ENCODE measurements around the gene NPW. TPM values are rescaled to one million over a fixed set of nuclear protein-coding genes. Genes with fewer than 3 reads are reported as not detected.

The NPW gene
- total RNA-seq, 4 donors from 2014 or later: 0.48 TPM; not detected in 3

DNA sequence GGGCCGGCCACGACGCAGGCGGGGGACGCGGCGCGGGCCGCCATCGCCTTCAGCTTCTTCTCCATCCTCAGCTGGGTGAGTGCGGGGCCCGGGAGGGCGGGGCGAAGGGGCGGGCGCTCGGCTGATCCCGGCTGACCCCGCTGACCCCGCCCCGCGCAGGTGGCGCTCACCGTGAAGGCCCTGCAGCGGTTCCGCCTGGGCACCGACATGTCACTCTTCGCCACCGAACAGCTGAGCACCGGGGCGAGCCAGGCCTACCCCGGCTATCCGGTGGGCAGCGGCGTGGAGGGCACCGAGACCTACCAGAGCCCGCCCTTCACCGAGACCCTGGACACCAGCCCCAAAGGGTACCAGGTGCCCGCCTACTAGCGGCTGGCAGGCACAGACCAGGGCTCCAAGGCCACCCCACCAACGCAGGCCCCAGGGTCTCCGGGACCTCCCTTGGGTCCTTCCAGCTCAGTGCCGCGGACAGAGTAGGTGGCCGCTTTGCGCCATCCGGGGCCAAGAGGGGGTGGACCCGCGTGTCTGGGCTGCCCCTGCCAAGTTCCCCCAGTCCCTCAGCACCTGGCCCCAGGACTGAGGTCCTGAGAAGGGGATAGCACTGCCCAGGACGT, 26.8 kb upstream of the NPW start:
- peak overlapping the region in 1 of 4 donors; percentile 58 for H3K4me3 ChIP-seq
- WGBS, 2 donors: 60 to 100% methylated on average over 1 to 2 of the region's 50 CpGs
- H3K27ac ChIP-seq: peak overlapping the region in 3 of 4 donors; percentile 9 to 41 (median 29)
- H3K4me1 ChIP-seq: peaks cover 31 to 73% (median 33%) of the 10 kb centered on the region in 3 donors
- H3K36me3 ChIP-seq: peaks cover under 1 to 18% (median under 1%) of the 10 kb centered on the region in 3 donors
- DNase-seq: no peak
- H3K9me3 ChIP-seq: peaks cover 0 to 6% (median 0%) of the 10 kb centered on the region in 3 donors
- TF ChIP-seq, protein P1, sequence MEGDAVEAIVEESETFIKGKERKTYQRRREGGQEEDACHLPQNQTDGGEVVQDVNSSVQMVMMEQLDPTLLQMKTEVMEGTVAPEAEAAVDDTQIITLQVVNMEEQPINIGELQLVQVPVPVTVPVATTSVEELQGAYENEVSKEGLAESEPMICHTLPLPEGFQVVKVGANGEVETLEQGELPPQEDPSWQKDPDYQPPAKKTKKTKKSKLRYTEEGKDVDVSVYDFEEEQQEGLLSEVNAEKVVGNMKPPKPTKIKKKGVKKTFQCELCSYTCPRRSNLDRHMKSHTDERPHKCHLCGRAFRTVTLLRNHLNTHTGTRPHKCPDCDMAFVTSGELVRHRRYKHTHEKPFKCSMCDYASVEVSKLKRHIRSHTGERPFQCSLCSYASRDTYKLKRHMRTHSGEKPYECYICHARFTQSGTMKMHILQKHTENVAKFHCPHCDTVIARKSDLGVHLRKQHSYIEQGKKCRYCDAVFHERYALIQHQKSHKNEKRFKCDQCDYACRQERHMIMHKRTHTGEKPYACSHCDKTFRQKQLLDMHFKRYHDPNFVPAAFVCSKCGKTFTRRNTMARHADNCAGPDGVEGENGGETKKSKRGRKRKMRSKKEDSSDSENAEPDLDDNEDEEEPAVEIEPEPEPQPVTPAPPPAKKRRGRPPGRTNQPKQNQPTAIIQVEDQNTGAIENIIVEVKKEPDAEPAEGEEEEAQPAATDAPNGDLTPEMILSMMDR (IDR thresholded peaks at IDR 0.05): no peak
- TF ChIP-seq POLR2A (IDR thresholded peaks at IDR 0.05): no peak
- peaks cover 12 to 40% (median 21%) of the 10 kb centered on the region in 4 donors for H3K27me3 ChIP-seq
- intact Hi-C loops (cut with DNase I): no loop called here

DNA sequence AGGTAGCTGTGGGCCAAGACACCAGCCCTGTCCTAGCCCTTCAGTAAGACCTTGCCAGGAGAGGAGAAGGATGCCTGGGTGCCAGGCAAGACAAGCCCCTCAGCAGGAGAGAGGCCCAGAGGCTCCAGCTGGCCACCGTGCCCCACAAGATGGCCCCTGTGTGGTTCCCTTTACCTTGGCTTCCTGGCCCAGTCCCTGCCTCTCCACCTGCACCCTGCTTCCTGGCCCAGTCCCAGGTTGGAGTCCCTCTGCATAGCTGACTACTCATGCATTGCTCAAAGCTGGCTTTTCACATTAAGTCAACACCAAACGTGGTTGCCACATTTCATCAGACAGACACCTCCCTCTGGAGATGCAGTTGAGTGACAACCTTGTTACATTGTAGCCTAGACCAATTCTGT, 25.9 kb upstream of the NPW start:
- peaks cover 33 to 78% (median 34%) of the 10 kb centered on the region in 3 donors for H3K4me1 ChIP-seq
- no peak overlapping the region for H3K4me3 ChIP-seq
- H3K27ac ChIP-seq: peak overlapping the region; percentile 9 to 46 (median 28)
- DNase-seq: no peak
- H3K9me3 ChIP-seq: peaks cover 0 to 6% (median 0%) of the 10 kb centered on the region in 3 donors
- peaks cover 12 to 31% (median 19%) of the 10 kb centered on the region in 4 donors for H3K27me3 ChIP-seq
- TF ChIP-seq POLR2A (IDR thresholded peaks at IDR 0.05): no peak
- TF ChIP-seq, protein P1 (IDR thresholded peaks at IDR 0.05): no peak
- peaks cover 9 to 27% (median 10%) of the 10 kb centered on the region in 3 donors for H3K36me3 ChIP-seq
- WGBS, 2 donors: 45 to 60% methylated on average over 2 of the region's 2 CpGs
- intact Hi-C loops (cut with DNase I): no loop called here

DNA sequence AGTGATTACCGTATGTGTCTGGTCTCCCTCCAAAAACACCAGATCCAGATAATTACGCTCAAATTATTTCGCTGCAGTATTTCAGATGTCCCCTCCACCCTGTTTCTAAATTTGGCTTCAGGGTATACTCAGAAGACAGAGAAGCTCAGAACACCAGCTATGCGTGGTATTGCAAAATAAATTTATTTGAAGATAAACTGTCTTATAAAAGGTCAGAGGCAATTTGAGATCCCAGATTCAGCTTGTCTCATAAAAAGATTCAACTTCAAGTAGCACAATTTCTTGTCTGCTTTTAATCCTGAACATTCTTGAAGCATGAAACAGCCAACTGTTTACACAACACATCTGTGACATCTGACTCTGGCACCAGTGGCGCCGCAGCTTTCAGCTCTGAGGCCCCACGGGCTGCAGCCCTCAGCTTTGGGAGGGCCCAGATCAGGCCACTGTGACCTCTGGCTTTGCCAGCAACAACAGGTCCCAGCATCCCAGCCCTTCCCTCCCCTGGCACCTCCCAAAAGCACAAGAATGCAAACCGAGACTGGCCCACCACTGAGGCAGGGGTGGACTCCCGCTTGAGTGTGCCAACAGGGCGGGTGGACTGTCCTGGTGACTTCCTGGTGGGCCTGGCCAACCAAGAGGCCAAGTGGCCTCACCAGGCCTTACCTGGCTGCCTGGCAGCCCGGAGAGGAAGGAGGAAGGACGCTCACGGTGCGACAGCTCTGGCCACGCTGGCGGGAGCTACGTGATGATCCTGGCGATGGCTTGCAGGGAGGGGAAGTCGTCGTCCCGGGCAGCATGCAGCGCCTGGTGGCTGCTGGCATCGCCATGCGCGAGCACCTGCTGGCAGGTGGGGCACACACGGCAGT, 21.9 kb upstream of the NPW start:
- Histone ChIP-seq H3K27ac (peak overlapping the region in 3 of 4 donors; percentile 42 to 83 (median 71)), H3K27me3 (no peaks in the 10 kb centered on the region), H3K36me3 (peaks cover 44 to 67% (median 46%) of the 10 kb centered on the region in 3 donors), H3K4me1 (peaks cover 4 to 38% (median 13%) of the 10 kb centered on the region in 3 donors), H3K9me3 (peaks cover 0 to under 1% (median 0%) of the 10 kb centered on the region in 3 donors), H3K4me3 (no peak overlapping the region)
- DNase-seq: no peak
- intact Hi-C loops (cut with DNase I): no loop called here
- TF ChIP-seq, protein P1 (IDR thresholded peaks at IDR 0.05): no peak
- no peak for TF ChIP-seq POLR2A (IDR thresholded peaks at IDR 0.05)
- WGBS, 2 donors: 60 to 73% methylated on average over 6 to 14 of the region's 26 CpGs

DNA sequence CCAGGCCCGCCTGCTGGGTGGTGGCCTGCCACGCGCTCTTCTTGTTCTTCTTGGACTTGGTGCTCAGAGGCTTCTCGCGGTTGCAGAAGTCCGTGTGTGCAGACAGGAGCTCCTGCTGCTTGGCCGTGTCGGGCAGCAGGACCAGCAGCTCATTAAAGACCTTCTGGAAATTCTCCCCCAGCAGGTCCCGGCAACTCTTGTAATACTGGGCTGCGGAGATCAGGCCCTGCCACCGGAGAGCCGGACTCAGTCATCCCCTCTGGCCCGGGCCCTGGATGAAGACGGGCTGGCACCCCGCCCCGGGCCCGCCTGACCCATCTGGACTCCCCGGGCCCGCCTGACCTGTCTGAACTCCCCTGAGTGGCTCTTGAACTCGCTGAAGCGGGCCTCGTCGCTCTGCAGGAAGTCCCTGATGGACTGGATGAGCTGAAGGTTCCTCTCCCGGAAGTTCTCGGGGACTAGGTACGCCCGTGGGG, 21.2 kb upstream of the NPW start:
- peaks cover 47 to 73% (median 51%) of the 10 kb centered on the region in 3 donors for H3K36me3 ChIP-seq
- DNase-seq: no peak
- TF ChIP-seq, protein P1 (IDR thresholded peaks at IDR 0.05): no peak
- TF ChIP-seq POLR2A (IDR thresholded peaks at IDR 0.05): no peak
- H3K9me3 ChIP-seq: no peaks in the 10 kb centered on the region
- H3K27ac ChIP-seq: peak overlapping the region in 3 of 4 donors; percentile 34 to 81 (median 42)
- intact Hi-C loops (cut with DNase I): no loop called here
- no peaks in the 10 kb centered on the region for H3K27me3 ChIP-seq
- H3K4me1 ChIP-seq: peaks cover 2 to 34% (median 9%) of the 10 kb centered on the region in 3 donors
- 73 to 100% methylated on average over 3 to 6 of the region's 27 CpGs for WGBS, 2 donors
- no peak overlapping the region for H3K4me3 ChIP-seq

All from esophagus squamous epithelium (tissue), 5 donors.